Smooth muscle cell (in vitro differentiated cells): Measurements from ENCODE around the gene CIAO1. TPM values are rescaled to one million over a fixed set of nuclear protein-coding genes. Genes with fewer than 3 reads are reported as not detected.
"Not testable (repeated sequence)": the region's sequence is repeated elsewhere in the genome, so short reads cannot be mapped to it uniquely, and the experiment has no call there.

Source experiments
- DNase-seq: peaks from one replicate; lab custom pipeline; 2025; ENCODE audit not compliant: unreplicated experiment; lab: John Stamatoyannopoulos, UW
- H2AFZ ChIP-seq: fragments of 200-600 bp; sonication (generic); 2 replicates; pipeline ENCODE4 v1.6.0; 2016; ENCODE audit warnings: antibody characterized with exemption, low read depth, mild to moderate bottlenecking
- H3F3A ChIP-seq: fragments of 200-600 bp; sonication (generic); 2 replicates; pipeline ENCODE4 v1.6.0; 2017; ENCODE audit warnings: antibody characterized with exemption, low read depth
- H3K27ac ChIP-seq: fragments of 200-600 bp; sonication (generic); 2 replicates; pipeline ENCODE4 v1.5.1; 2016; ENCODE audit warnings: low read depth, mild to moderate bottlenecking
- H3K27me3 ChIP-seq: fragments of 200-600 bp; sonication (generic); 2 replicates; pipeline ENCODE4 v1.6.1; 2016; ENCODE audit warnings: low read depth, mild to moderate bottlenecking
- H3K36me3 ChIP-seq: fragments of 200-600 bp; sonication (generic); 2 replicates; pipeline ENCODE4 v1.5.1; 2016; ENCODE audit warnings: low read depth
- H3K4me1 ChIP-seq: fragments of 200-600 bp; sonication (generic); 2 replicates; pipeline ENCODE4 v1.5.1; 2016; ENCODE audit warnings: low read depth
- H3K4me2 ChIP-seq: fragments of 200-600 bp; sonication (generic); 2 replicates; pipeline ENCODE4 v1.6.0; 2016; ENCODE audit warnings: mild to moderate bottlenecking
- H3K4me3 ChIP-seq: fragments of 200-600 bp; sonication (generic); 2 replicates; pipeline ENCODE4 v1.5.1; 2016; ENCODE audit warnings: mild to moderate bottlenecking
- H3K79me2 ChIP-seq: fragments of 200-600 bp; sonication (generic); 2 replicates; pipeline ENCODE4 v1.6.0; 2016; ENCODE audit warnings: low read depth, mild to moderate bottlenecking
- H3K9ac ChIP-seq: fragments of 200-600 bp; sonication (generic); 2 replicates; pipeline ENCODE4 v1.6.0; 2016; ENCODE audit warnings: low read depth
- H3K9me3 ChIP-seq: fragments of 200-600 bp; sonication (generic); replicated peaks from 2 replicates; pipeline ENCODE4 v1.5.1; 2016; ENCODE audit warnings: low read depth
- H4K20me1 ChIP-seq: fragments of 200-600 bp; sonication (generic); 2 replicates; pipeline ENCODE4 v1.6.0; 2016; ENCODE audit warnings: low read depth
- CTCF ChIP-seq: fragments of 200-600 bp; sonication (generic); IDR thresholded peaks from 2 replicates; pipeline ENCODE4 v1.5.1; 2017; ENCODE audit warnings: borderline replicate concordance, mild to moderate bottlenecking, antibody characterized with exemption; ENCODE audit not compliant: insufficient read depth, poor library complexity, severe bottlenecking
- WGBS: methylation state at CpG from one replicate; pipeline ENCODE4 v1.1.7; 2016; ENCODE audit warnings: low lambda C conversion rate; 5-methylcytosine and 5-hydroxymethylcytosine counted together
- polyA plus RNA-seq: library from polyadenylated mRNA; unstranded; fragments of >200 nt; fragmentation: Nextera tagmentation; extraction: Ambion mirVana; gene quantifications from 2 replicates; pipeline ENCODE4 v1.2.1, GENCODE V29; 2016
- total RNA-seq: library from RNA; depleted of rRNA; stranded (reverse); fragments of >200 nt; gene quantifications from 2 replicates; pipeline ENCODE4 v1.2.3, GENCODE V29; 2014

CIAO1 gene
- total and polyA plus RNA-seq, 2 experiments from 2014 or later = 48.6 to 56.2 TPM

DNA sequence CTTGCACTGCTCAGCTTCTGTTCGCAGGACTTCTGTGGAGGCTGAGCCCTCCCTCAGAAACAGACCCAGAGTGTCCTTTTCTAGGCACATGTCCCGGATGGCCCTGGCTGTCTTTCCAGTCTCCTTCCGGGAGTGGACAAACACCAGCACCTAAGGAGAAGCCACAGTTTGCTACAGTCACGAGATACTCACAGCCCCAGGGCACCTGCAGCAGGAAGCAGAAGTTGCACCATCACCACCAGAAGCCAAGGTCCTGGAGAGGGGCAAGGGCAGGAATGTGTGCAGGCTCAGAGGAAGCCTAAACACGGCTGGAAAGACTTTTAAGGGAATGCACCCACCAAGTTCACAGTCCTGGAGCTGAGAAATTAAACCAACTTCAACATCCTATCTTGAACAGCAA, 25.7 kb downstream of the CIAO1 start:
- Histone ChIP-seq H3K9me3 (no peaks in the 10 kb centered on the region), H3K4me2 (no peak overlapping the region), H3K79me2 (no peaks in the 10 kb centered on the region), H3K9ac (no peak overlapping the region), H3K36me3 (peaks cover 34% of the 10 kb centered on the region), H2AFZ (no peak overlapping the region), H3K27me3 (no peaks in the 10 kb centered on the region), H3K27ac (no peak overlapping the region), H3K4me3 (no peak overlapping the region), H3F3A (no peaks in the 10 kb centered on the region), H3K4me1 (no peaks in the 10 kb centered on the region), H4K20me1 (no peaks in the 10 kb centered on the region)
- 93% methylated on average over 5 of the region's 5 CpGs for WGBS
- no peak for TF ChIP-seq CTCF
- DNase-seq = no peak

DNA sequence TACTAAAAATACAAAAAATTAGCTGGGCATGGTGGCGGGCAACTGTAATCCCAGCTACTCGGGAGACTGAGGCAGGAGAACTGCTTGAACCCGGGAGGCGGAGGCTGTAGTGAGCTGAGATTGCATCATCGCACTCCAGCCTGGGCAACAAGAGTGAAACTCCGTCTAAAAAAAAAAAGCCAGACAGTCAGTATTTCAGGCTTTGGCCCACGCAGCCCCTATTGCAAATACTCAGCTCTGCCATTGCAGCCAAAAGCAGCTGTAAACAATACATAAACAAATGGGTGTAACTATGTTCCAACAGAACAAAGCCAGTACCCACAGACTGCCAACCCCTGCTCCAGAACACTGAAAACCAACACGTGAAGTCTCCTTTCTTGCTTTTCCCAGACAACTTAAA, 28.2 kb downstream of the CIAO1 start:
- not testable (repeated sequence) for H3K4me3 ChIP-seq, H3K4me1 ChIP-seq, H3K4me2 ChIP-seq, H3K9me3 ChIP-seq, H3K27me3 ChIP-seq, H3F3A ChIP-seq, H3K9ac ChIP-seq, H3K27ac ChIP-seq, DNase-seq, H2AFZ ChIP-seq, H4K20me1 ChIP-seq, H3K79me2 ChIP-seq
- H3K36me3 ChIP-seq = peaks cover 39% of the 10 kb centered on the region
- WGBS = over 99% methylated on average over 8 of the region's 8 CpGs

DNA sequence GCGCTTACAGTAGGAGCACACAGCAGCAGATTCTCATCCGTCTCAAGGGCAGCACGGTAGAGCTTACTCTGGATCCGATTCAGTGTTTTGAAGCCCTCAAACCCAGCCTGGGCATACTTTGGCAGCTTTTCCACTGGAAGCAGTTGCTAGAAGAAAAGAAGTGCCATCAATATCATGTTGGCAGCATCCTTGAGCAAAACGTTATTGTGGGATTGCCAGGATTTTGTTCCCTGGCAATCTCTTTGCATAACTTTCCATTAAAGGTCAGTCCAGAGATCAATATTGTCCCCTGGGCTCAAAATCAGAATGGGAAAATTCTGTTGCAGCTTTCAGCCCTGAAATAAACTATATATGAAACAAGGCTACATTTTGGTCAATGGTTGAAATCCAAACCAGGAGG, 30.9 kb downstream of the CIAO1 start:
- no peak for TF ChIP-seq CTCF
- no peak overlapping the region for H3K27ac ChIP-seq
- no peak overlapping the region for H3K9ac ChIP-seq
- H3K4me3 ChIP-seq = no peak overlapping the region
- peaks cover 50% of the 10 kb centered on the region for H3K36me3 ChIP-seq
- no peaks in the 10 kb centered on the region for H3K9me3 ChIP-seq
- no peaks in the 10 kb centered on the region for H3K79me2 ChIP-seq
- no peaks in the 10 kb centered on the region for H3K4me1 ChIP-seq
- no peak overlapping the region for H3K4me2 ChIP-seq
- 100% methylated on average over 5 of the region's 5 CpGs for WGBS
- H3F3A ChIP-seq = no peaks in the 10 kb centered on the region
- H4K20me1 ChIP-seq = peaks cover 15% of the 10 kb centered on the region
- no peak overlapping the region for H2AFZ ChIP-seq
- DNase-seq = no peak
- H3K27me3 ChIP-seq = no peaks in the 10 kb centered on the region

DNA sequence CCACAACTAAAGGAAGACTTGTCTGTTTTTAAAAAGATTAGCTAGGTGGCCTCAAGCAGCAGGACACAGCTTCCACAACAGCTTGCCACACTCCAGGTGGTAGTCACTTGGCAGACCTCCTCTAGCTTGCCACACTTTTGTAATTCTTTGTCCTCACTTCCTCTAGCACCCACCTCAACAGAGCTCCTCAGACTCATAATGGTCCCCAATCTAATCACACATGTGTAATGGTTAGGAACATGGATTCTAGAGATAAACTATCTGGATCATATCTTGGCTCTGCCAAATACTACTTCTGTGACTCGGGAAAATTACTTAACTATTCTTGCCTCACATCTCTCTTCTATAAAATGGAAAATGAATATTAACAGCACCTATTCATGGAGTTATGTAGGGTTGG, 35.8 kb downstream of the CIAO1 start:
- 100% methylated on average over 1 of the region's 1 CpG for whole genome bisulfite sequencing

More for the DNA sequence above, 35.8 kb downstream of the CIAO1 start:
- Histone ChIP-seq H2AFZ (no peak overlapping the region), H3K4me3 (no peak overlapping the region), H3K9me3 (no peaks in the 10 kb centered on the region), H3K4me2 (no peak overlapping the region), H3F3A (no peaks in the 10 kb centered on the region), H3K27ac (no peak overlapping the region), H3K79me2 (peaks cover 27% of the 10 kb centered on the region), H3K27me3 (no peaks in the 10 kb centered on the region), H3K9ac (no peak overlapping the region), H4K20me1 (peaks cover 33% of the 10 kb centered on the region), H3K4me1 (peaks cover 13% of the 10 kb centered on the region), H3K36me3 (peaks cover 41% of the 10 kb centered on the region)
- no peak for DNase-seq
- TF ChIP-seq CTCF = no peak
